Upper lobe of right lung (tissue), 1 donor: Measurements from ENCODE around the gene CARD19. TPM values are rescaled to one million over a fixed set of nuclear protein-coding genes. Genes with fewer than 3 reads are reported as not detected.

Source experiments
- ATAC-seq: fragments of 200-7000 bp; cut with Tn5 transposase; one replicate; pipeline ENCODE4 v1.9.1; 2020; ENCODE audit warnings: mild to moderate bottlenecking, moderate library complexity
- DNase-seq: peaks from one replicate; pipeline ENCODE4 v3.0.0-alpha.2; 2020
- H3K27ac ChIP-seq: fragments of 200-600 bp; one replicate; pipeline ENCODE4 v1.8.0; 2022
- H3K27me3 ChIP-seq: fragments of 200-600 bp; one replicate; pipeline ENCODE4 v1.8.0; 2022; ENCODE audit warnings: mild to moderate bottlenecking
- H3K36me3 ChIP-seq: fragments of 200-600 bp; one replicate; pipeline ENCODE4 v1.8.0; 2022
- H3K4me1 ChIP-seq: fragments of 200-600 bp; one replicate; pipeline ENCODE4 v1.8.0; 2022
- H3K4me3 ChIP-seq: fragments of 200-600 bp; one replicate; pipeline ENCODE4 v1.8.0; 2022; ENCODE audit warnings: mild to moderate bottlenecking
- H3K9me3 ChIP-seq: fragments of 200-600 bp; one replicate; pipeline ENCODE4 v1.8.0; 2022
- CTCF ChIP-seq: fragments of 200-600 bp; IDR thresholded peaks from one replicate; pipeline ENCODE4 v1.8.0; 2022; ENCODE audit warnings: antibody characterized with exemption
- intact Hi-C: fragments of 100-400 bp; cut with DNase I; formaldehyde crosslinking; loops from one replicate; pipeline ENCODE4 v1.11.0; 2022
- total RNA-seq: library from RNA; stranded (reverse); fragmentation: NEBNext Ultra II Directional; extraction: Animal tissue kit (Norgen Biotek cat#: 25700); gene quantifications from one replicate; pipeline ENCODE4 v1.2.1, GENCODE V29; 2021
- donor health status: DM: no; HTN: yes; CAD: no; lungs with severe emphysema.

CARD19 gene
- total RNA-seq, 1 donor from 2014 or later = 31.8 TPM

GRCh38 chr9:93071464-93071863, 24.6 kb upstream of the CARD19 start:
- Histone ChIP-seq H3K9me3 (no peaks in the 10 kb centered on the region), H3K4me1 (peaks cover 5% of the 10 kb centered on the region), H3K27me3 (no peaks in the 10 kb centered on the region), H3K27ac (no peak overlapping the region), H3K4me3 (no peak overlapping the region), H3K36me3 (no peaks in the 10 kb centered on the region)
- ATAC-seq (peak; percentile 35), DNase-seq (no peak)
- no peak for TF ChIP-seq CTCF
- intact Hi-C loops = no loop called here

- no peak overlapping the region for H3K27ac ChIP-seq
- no peaks in the 10 kb centered on the region for H3K9me3 ChIP-seq
- no peak for DNase-seq
- no peaks in the 10 kb centered on the region for H3K27me3 ChIP-seq
- intact Hi-C loops = no loop called here
- no peak overlapping the region for H3K4me3 ChIP-seq
- TF ChIP-seq CTCF = no peak
- no peak for ATAC-seq
- no peaks in the 10 kb centered on the region for H3K36me3 ChIP-seq
- H3K4me1 ChIP-seq = peaks cover 5% of the 10 kb centered on the region
Observed at GRCh38 chr9:93072383-93072795, 23.6 kb upstream of the CARD19 start.

GRCh38 chr9:93076101-93076791, 19.8 kb upstream of the CARD19 start:
- intact Hi-C loops = no loop called here
- H3K27ac ChIP-seq = no peak overlapping the region
- TF ChIP-seq CTCF = no peak

GRCh38 chr9:93076792-93077128, 19.3 kb upstream of the CARD19 start:
- DNase-seq (no peak), ATAC-seq (no peak)
- no peaks in the 10 kb centered on the region for H3K27me3 ChIP-seq

More at GRCh38 chr9:93076101-93076791, 19.8 kb upstream of the CARD19 start:
- Histone ChIP-seq H3K9me3 (no peaks in the 10 kb centered on the region), H3K4me3 (no peak overlapping the region), H3K27me3 (no peaks in the 10 kb centered on the region), H3K36me3 (no peaks in the 10 kb centered on the region), H3K4me1 (peaks cover 5% of the 10 kb centered on the region)
- no peak for DNase-seq
- no peak for ATAC-seq

GRCh38 chr9:93077367-93077766, 18.6 kb upstream of the CARD19 start:
- Histone ChIP-seq H3K27ac (no peak overlapping the region), H3K27me3 (no peaks in the 10 kb centered on the region), H3K4me3 (no peak overlapping the region), H3K4me1 (peaks cover 2% of the 10 kb centered on the region), H3K9me3 (no peaks in the 10 kb centered on the region), H3K36me3 (no peaks in the 10 kb centered on the region)
- DNase-seq (no peak), ATAC-seq (no peak)
- intact Hi-C loops = no loop called here
- TF ChIP-seq CTCF = no peak

More at GRCh38 chr9:93076792-93077128, 19.3 kb upstream of the CARD19 start:
- Histone ChIP-seq H3K9me3 (no peaks in the 10 kb centered on the region), H3K4me3 (no peak overlapping the region), H3K27ac (no peak overlapping the region), H3K36me3 (no peaks in the 10 kb centered on the region), H3K4me1 (peaks cover 5% of the 10 kb centered on the region)
- TF ChIP-seq CTCF = no peak
- intact Hi-C loops = no loop called here

- H3K27ac ChIP-seq = no peak overlapping the region
- H3K36me3 ChIP-seq = no peaks in the 10 kb centered on the region
- H3K4me3 ChIP-seq = no peak overlapping the region
- no peaks in the 10 kb centered on the region for H3K9me3 ChIP-seq
- no peak for TF ChIP-seq CTCF
- DNase-seq (no peak), ATAC-seq (no peak)
- peaks cover 4% of the 10 kb centered on the region for H3K4me1 ChIP-seq
- intact Hi-C loops = no loop called here
- no peaks in the 10 kb centered on the region for H3K27me3 ChIP-seq
Observed at GRCh38 chr9:93077811-93078210, 18.2 kb upstream of the CARD19 start.
